HG03571 (cell line): ENCODE measurements around the gene PALLD.
"Not testable (repeated sequence)": the region's sequence is repeated elsewhere in the genome, so short reads cannot be mapped to it uniquely, and the experiment has no call there.

Experiments
- ATAC-seq: cut with Tn5 transposase; IDR thresholded peaks from one replicate; pipeline ENCODE4 v1.9.1; 2021; ENCODE audit not compliant: unreplicated experiment

The PALLD gene

GRCh38 chr4:168496834-168497233, at the start of gene PALLD:
PALLD (plus strand) TSS chr4:168497052.
- no peak for ATAC-seq

GRCh38 chr4:168449063-168449462, 47.8 kb upstream of the PALLD start:
- not testable (repeated sequence) for ATAC-seq

- ATAC-seq = no peak
Measured at GRCh38 chr4:168449719-168450452, 47.0 kb upstream of the PALLD start.

- no peak for ATAC-seq
Measured at GRCh38 chr4:168451331-168451730, 45.5 kb upstream of the PALLD start.

GRCh38 chr4:168451744-168452390, 45.0 kb upstream of the PALLD start:
- ATAC-seq = peak; percentile 82

GRCh38 chr4:168453146-168453545, 43.7 kb upstream of the PALLD start:
- ATAC-seq = no peak

GRCh38 chr4:168458256-168458655, 38.6 kb upstream of the PALLD start:
- ATAC-seq = not testable (repeated sequence)

DNA sequence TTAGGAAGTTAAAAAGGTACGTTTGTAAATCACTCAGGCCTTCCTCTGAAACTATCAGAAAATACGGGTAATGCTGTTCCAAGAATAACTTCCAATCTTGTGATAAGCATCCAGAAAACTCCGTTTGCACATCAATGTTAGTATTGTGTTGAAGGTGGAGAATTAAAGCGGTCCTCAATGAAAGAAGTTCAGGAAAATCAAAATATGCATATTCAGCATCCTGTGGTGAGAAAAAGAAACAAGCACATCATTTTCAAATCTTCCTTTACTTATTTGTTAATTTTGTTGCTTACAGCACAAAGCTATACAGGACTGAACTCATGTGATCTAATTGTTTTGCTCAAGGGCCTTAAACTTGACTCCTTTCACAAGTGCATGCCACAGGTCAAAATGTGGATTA, 35.0 kb upstream of the PALLD start:
- ATAC-seq = no peak

- ATAC-seq = no peak
Measured at GRCh38 chr4:168472920-168473319, 23.9 kb upstream of the PALLD start.

DNA sequence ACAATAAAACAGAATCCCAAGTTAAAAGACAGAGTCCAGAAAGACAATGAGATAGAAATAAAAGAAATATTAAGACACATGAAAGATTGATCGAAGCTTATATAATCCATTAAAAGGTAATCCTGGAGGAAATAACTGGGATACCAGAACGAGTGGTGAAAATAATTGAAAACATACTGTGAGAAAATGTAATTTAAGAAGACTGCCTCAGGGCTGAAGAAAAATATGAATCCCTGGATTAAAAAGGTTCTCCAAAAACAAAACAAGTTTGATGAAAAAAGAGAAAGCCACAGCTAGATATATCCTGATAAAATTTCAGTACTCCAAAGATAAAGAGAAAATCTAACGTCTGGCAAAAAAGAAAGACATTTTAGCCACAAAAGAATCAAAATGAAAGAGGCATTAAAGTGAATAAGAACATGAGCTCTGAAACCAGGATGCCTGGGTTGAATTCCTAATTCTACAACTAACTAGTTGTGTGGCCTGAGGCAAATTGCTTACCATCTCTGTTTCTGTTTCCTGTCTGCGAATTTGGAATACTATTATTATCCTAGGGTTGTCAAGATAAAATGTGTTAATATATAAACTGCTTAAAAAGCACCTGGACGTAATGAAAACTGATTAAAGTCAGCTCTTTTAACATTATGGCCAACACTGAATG, 22.1 kb upstream of the PALLD start:
- no peak for ATAC-seq

DNA sequence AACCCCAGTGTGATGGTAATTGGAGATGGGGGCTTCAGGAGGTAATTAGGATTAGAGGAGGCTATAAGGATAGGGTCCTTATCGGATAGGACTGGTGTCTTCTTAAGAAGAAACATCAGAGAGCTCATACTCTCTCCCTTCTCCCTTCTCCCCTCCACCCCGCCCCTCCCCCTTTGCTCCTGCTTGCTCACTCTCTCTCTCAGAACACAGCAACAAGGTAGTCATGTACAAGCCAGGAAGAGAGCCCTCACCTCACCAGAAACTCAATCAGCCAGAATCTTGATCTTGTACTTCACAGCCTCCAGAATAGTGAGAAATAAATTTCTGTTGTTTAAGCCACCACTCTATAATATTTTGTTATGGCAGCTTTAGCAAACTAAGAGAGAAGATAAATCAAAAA, 21.1 kb upstream of the PALLD start:
- ATAC-seq = no peak

DNA sequence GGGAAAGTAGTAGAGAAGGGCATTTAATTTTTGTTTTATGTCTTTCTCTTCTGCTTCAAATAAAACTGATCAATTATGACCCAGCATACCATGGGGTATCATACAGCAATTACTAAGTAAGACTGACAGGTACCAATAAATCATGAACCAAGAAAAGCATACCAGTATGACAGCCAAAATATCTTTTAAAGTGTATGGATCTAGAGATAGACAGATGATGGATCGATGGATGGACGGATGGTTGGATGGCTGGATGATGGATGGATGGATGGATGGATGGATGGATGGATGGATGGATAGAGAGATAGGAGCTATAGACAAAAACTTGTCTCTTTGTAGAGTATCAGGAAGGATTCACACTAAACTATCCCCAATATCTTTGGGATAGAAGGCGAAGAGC, 18.0 kb upstream of the PALLD start:
- no peak for ATAC-seq

- ATAC-seq = peak; percentile 35
Measured at GRCh38 chr4:168480931-168481611, 15.8 kb upstream of the PALLD start.

DNA sequence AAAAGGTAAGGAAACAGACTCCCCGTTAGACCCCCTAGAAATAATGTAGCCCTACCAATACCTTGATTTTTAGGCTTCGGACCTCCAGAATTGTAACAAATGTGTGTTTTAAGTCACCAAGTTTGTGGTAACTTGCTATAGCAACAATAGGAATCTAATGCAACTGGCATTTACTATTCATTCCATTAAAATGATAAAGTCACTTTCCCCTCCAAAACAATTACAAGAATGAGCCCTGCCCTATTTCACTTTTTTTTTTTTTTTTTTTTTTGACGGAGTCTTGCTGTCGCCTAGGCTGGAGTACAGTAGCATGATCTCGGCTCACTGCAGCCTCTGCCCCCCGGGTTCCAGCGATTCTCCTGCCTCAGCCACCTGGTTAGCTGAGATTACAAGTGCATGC, 13.0 kb upstream of the PALLD start:
- no peak for ATAC-seq

GRCh38 chr4:168484626-168485025, 12.2 kb upstream of the PALLD start:
- ATAC-seq = no peak

DNA sequence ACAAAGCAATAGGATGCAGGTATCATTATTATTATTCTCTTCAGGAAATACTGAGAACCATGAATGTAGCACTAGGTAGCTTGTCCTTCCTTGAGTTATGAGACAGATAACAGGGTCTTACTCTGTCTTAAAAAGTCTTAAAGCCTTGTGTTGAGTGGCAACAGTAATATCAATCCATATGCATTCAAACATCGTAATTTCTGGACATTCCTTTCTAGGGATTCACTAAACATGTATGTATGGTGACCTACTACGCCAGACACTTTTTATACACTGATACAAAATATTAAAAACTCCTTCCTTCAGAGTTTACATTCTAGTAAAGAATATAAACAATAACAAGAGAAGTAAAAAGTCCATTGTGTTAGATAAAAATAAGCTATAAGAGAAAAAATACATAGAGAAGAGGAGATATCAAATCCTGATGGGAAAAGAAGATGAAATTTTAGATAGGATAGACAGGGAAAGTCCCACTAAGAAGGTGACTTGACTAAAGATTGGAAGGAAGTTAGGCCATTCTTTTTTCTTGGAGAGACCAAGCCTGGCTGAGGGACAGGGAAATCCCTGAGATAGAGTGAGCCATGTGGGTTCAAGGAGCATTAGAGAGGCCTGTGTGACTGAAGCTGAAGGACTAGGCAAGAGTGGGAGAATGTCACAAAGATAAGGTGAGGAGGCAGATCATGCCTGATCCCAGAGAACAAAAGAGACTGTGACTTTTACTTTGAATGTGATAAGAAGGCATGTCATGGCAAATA, 11.5 kb upstream of the PALLD start:
- no peak for ATAC-seq

GRCh38 chr4:168486912-168487281, 10.0 kb upstream of the PALLD start:
- ATAC-seq = no peak

GRCh38 chr4:168487282-168488035, 9.4 kb upstream of the PALLD start:
- no peak for ATAC-seq

DNA sequence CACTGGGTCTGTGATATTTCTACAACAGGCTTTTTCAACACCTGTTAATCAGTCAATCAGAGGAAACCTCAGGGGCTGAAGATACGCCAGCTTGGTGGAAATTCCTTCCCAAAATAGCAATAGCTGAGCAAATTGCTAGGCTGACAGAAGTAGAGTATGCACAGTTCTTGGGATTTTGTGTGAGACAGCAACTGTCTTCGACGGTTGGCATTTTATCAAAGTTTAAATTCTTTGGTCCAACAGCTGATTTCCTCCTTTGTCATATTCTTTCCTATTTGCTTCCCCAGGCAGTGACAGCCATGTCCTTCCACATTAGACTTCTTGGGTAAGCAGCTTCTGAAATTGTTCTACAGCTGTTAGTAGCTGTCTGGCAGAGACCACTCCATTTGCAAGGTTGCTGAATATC, 8.0 kb upstream of the PALLD start:
- no peak for ATAC-seq

DNA sequence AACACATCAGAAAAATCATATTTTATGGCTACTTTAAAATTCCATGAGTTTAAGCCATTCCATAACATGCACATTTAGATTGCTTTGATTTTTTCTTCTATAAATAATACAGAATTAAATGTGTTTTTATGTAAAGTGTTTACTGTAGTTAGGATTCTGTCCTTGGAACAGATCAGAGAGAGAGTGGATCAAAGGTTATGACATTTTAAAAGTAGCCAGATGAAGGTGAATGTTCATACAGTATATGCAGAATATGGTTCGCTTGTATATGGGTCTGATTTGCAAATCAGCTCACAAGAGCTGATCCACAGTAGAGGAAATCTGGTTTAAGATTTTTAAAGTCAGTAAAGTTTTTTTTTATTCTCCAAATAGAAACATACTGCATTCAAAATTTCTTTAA, 7.2 kb upstream of the PALLD start:
- no peak for ATAC-seq
